Glutamatergic neuron (in vitro differentiated cells): ENCODE results near the gene ZDHHC17. TPM values are rescaled to one million over a fixed set of nuclear protein-coding genes. Genes with fewer than 3 reads are reported as not detected.

ENCODE experiments used
- DNase-seq: peaks from one replicate; pipeline ENCODE4 v3.0.0; 2022
- H3K27ac Mint-ChIP-seq: one replicate; pipeline ENCODE4 v1.8.0; 2020; ENCODE audit warnings: mild to moderate bottlenecking, mixed read lengths, inconsistent platforms; ENCODE audit not compliant: unreplicated experiment
- H3K27me3 Mint-ChIP-seq: one replicate; pipeline ENCODE4 v1.8.0; 2020; ENCODE audit warnings: mild to moderate bottlenecking, moderate library complexity, mixed read lengths, inconsistent platforms; ENCODE audit not compliant: unreplicated experiment
- H3K36me3 Mint-ChIP-seq: one replicate; pipeline ENCODE4 v1.8.0; 2020; ENCODE audit warnings: mild to moderate bottlenecking, mixed read lengths, inconsistent platforms; ENCODE audit not compliant: unreplicated experiment
- H3K4me1 Mint-ChIP-seq: one replicate; pipeline ENCODE4 v1.8.0; 2020; ENCODE audit warnings: mild to moderate bottlenecking, low read depth, mixed read lengths, inconsistent platforms; ENCODE audit not compliant: unreplicated experiment
- H3K4me3 Mint-ChIP-seq: one replicate; pipeline ENCODE4 v1.8.0; 2020; ENCODE audit warnings: mild to moderate bottlenecking, mixed read lengths, inconsistent platforms; ENCODE audit not compliant: unreplicated experiment
- H3K9me3 Mint-ChIP-seq: one replicate; pipeline ENCODE4 v1.8.0; 2020; ENCODE audit warnings: mild to moderate bottlenecking, moderate library complexity, mixed read lengths, inconsistent platforms; ENCODE audit not compliant: unreplicated experiment
- CTCF ChIP-seq: fragments of 200-600 bp; sonication (generic); IDR thresholded peaks from one replicate; pipeline ENCODE4 v1.5.0; 2021; ENCODE audit not compliant: partially characterized antibody, unreplicated experiment
- total RNA-seq: library from RNA; stranded (reverse); fragmentation: NEBNext Ultra II Directional; extraction: Animal tissue kit (Norgen Biotek cat#: 25700); gene quantifications from one replicate; pipeline ENCODE4 v1.2.1, GENCODE V29; 2021; ENCODE audit not compliant: unreplicated experiment

ZDHHC17 gene
- total RNA-seq, 1 donor from 2014 or later: 95.5 TPM

- no peak overlapping the region for H3K4me3 Mint-ChIP-seq
- no peak for TF ChIP-seq CTCF
- H3K36me3 Mint-ChIP-seq: no peaks in the 10 kb centered on the region
- H3K27me3 Mint-ChIP-seq: no peaks in the 10 kb centered on the region
- no peak for DNase-seq
- peaks cover 33% of the 10 kb centered on the region for H3K4me1 Mint-ChIP-seq
- H3K27ac Mint-ChIP-seq: no peak overlapping the region
- H3K9me3 Mint-ChIP-seq: no peaks in the 10 kb centered on the region
Measured at GRCh38 chr12:76864791-76865400, 101.0 kb downstream of the ZDHHC17 start.

DNA sequence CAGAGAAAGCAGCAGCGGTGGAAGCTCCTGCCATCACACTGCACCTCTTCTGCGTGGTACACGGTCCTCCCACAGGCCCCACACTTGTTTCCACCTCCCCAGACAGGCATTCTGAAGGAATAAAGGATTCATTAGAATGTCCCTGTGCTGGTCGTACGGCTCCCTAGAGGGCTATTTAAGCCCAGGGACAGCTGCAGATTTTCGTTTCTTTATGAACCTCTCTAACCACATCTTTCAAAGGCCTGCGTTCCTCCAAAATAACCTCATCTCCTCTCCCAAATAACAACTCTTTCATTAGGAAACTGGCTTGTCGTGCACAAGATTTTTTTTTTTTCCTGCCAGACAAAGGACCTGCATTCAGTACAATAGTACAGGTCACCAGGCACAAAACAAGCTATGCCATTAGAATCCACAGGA lies 102.2 kb downstream of the ZDHHC17 start:
- Mint-ChIP-seq H3K27ac (peak overlapping the region; percentile 88), H3K36me3 (no peaks in the 10 kb centered on the region), H3K4me1 (peaks cover 33% of the 10 kb centered on the region), H3K4me3 (peak overlapping the region; percentile 55), H3K27me3 (no peaks in the 10 kb centered on the region), H3K9me3 (no peaks in the 10 kb centered on the region)
- TF ChIP-seq CTCF: no peak
- peak; percentile 19 for DNase-seq

DNA sequence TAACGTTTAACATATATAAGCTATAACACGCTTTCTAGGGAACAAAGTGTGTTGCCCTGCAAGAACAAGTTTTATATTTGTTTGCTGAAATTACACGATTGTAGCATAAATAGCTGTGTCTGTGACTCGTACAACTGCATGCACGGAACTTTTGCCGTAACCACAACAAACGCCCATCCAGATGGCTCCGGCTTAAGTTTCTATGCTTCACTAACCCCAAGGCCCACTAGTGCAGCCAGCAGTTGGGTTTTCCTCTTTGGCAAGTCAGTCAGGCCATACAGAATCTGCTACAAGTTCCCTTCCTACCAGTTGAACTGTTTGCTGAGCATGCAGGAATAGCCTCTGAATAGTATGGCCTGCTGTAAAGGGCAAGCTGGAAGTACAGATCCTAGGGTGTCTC lies 102.8 kb downstream of the ZDHHC17 start:
- Mint-ChIP-seq H3K27me3 (no peaks in the 10 kb centered on the region), H3K36me3 (no peaks in the 10 kb centered on the region), H3K4me1 (peaks cover 33% of the 10 kb centered on the region), H3K27ac (peak overlapping the region; percentile 88), H3K9me3 (no peaks in the 10 kb centered on the region), H3K4me3 (peak overlapping the region; percentile 55)
- peak; percentile 28 for DNase-seq
- no peak for TF ChIP-seq CTCF

- TF ChIP-seq CTCF: no peak
- no peaks in the 10 kb centered on the region for H3K27me3 Mint-ChIP-seq
- H3K27ac Mint-ChIP-seq: no peak overlapping the region
- no peaks in the 10 kb centered on the region for H3K36me3 Mint-ChIP-seq
- H3K9me3 Mint-ChIP-seq: peaks cover 2% of the 10 kb centered on the region
- DNase-seq: no peak
- no peak overlapping the region for H3K4me3 Mint-ChIP-seq
- H3K4me1 Mint-ChIP-seq: peaks cover 17% of the 10 kb centered on the region
Measured at GRCh38 chr12:76871082-76871481, 107.2 kb downstream of the ZDHHC17 start.

DNA sequence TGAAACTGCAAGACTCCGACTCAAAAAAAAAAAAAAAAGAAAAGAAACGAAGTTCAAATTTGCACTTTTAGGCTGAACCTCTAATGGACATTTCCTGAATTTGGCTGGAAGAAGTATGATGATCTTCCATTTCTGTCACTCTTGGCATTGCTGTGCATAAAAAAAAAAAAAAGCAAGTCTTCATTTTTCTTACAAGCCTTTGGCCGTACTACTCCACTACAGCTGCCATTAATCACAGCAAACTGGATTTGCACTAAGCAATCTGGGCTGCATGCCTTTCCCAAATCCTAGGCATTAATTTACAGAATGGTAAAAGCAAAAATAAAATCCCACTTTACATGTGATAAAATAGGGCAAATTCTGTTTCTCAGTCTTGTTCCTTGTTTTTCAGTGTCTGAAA lies 107.8 kb downstream of the ZDHHC17 start:
- no peak overlapping the region for H3K27ac Mint-ChIP-seq
- H3K27me3 Mint-ChIP-seq: no peaks in the 10 kb centered on the region
- no peak for TF ChIP-seq CTCF
- no peak for DNase-seq
- H3K4me3 Mint-ChIP-seq: no peak overlapping the region
- H3K36me3 Mint-ChIP-seq: no peaks in the 10 kb centered on the region
- H3K9me3 Mint-ChIP-seq: peaks cover 2% of the 10 kb centered on the region
- peaks cover 10% of the 10 kb centered on the region for H3K4me1 Mint-ChIP-seq
